HT1080 (cell line): ENCODE data around the gene SPSB4. TPM values are rescaled to one million over a fixed set of nuclear protein-coding genes. Genes with fewer than 3 reads are reported as not detected.

Experiments used
- DNase-seq: peaks from one replicate; pipeline ENCODE4 v3.0.0-alpha.2; 2015; ENCODE audit warnings: low read depth
- total RNA-seq: library from RNA; depleted of rRNA; stranded (reverse); fragments of >200 nt; shearing (Covaris generic); gene quantifications from 2 replicates; pipeline ENCODE4 v1.2.3, GENCODE V29; 2014

SPSB4 gene
- total RNA-seq, 1 experiment from 2014 or later, result not detected

DNA sequence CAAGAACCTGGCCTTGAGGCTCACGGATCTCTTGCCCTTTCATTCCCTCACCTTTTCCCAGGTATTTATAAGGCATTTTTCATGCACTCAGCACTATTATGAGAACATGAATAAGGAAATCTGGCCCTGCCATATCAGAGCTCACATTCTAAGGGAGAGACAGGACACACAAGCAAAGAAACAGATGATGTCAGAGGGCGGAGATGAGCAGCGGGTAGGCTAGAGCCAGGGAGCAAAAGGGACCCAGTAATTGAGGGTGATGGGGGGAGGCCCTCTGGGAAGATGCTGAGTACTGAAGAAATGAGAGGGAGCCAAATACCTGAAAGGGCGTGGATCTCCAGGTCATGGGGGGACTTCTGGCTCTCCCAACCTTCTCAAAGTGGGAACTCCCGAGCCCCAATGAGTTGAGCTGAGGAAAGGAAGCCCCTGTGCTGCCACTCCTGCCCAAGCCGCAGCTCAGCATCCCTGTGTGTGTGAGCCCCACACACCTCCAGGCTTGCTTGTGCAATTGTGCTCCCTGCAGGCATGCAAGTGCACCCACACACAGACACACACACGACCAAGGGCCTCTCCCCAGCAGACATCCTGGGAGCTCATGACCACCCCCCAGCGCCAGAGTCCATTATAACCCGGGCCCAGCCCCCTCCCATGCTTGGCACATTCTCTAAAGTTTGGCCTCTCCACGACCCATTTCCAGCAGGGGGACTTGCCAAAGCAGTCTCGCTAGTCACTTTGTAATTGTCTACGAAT lies 99.1 kb downstream of the SPSB4 start:
- no peak for DNase-seq

DNA sequence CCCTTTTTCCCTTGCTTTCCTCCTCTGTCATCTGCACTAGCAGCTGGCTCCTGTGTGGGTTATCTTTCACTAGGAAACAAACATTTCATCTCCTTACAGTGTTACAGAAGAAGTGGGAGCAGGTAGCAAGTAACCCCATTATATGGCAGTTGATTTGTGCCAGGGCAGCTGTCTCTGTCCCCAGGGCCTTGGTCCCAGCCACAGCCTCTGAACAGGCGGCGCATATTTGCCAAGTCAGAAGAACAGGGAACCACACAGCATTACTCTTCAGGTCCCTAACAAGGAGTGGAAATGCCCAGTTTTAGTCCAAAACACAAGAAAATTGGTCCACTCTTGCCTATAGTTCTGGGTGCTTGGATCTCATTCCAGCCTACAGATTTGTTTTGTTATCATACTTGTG lies 99.8 kb downstream of the SPSB4 start:
- DNase-seq, result no peak

DNA sequence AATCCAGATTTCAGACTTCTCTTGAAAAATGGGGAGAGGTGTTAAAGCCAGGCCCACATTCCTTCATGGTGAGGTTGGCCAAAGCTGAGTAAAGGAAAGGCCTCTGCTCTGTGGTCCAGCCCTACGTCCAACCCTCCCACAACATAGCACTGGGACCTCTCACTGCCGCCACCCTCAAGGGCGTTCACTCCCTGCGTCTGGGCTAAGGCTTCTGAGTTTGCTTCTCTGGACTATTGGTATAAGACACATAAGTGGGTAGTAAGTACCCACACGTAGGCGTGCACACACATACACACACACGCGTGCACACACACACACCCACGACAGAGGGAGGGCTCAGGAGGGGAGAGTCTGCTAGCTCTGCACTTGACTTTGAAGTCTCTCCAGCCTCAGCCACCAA lies 100.3 kb downstream of the SPSB4 start:
- no peak for DNase-seq

DNA sequence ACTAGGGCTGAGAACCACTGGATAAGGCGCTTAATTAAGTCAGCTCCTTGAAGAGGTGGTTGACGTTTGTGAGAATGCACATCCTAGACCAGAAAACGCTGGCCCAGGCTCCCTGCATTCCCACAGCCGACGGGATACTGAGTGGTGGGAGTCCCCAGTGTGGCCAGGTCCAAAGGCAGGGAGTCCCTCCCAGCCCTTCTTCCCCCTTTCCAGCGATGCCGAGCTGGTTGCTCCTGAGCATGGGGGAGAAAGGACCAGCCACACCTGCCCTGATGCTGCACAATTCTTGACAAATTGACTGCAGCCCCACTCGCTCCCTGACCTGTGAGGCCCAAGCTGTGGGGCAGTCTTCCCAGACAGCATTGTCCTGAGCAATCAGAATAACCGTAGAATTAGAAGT lies 101.0 kb downstream of the SPSB4 start:
- no peak for DNase-seq

DNA sequence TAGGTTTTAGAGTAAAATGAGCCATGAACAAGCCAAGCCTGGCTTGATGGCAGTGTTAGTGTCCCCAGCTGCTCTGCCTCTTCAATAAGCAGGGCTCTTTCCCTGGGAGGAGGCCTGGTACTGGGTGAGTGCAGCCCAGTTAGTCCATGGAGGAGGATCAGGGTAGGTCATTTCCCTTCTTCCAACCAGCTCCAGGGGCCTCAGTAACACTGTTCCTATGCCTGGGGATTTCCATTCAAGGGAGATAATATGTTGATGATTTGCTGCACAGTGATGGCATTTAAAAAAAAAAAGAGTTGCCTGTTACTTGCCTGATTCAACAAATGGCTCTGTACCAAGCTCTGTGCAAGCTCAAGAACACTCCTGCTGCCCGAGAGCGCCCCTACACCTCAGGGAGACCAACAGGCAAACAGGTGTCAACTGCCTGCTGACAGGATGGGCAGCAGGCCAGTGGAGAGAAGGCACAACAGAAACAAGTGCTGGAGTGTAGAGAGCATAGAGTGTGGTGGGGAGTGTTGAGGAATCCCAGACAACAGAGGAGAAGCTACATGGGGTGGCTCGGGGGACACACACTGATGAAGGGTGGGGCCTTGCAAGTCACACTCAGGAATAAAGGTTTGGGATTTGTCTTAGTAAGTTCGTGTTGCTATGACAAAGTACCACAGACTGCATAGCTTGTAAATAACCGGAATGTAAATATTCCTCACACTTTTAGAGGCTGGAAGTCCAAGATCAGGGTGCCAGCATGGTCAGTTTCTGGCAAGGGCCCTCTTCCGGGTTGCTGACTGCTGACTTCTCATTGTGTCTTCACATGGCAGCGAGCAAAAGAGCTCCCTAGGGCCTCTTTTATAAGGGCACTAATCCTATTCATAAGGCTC lies 101.9 kb downstream of the SPSB4 start:
- DNase-seq, result no peak

DNA sequence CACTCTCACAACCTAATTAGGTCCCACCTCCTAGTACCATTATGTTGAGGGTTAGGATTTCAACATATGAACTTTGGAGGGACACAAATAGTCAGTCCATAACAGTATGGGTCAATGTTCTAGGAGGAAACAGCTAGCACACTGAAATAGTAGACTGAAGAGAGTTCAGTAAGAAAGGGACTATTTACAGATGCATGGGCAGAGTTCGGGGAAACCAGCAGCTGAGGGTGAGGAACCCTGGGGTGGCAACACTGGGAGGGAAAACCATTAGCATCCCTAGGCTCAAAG lies 102.5 kb downstream of the SPSB4 start:
- DNase-seq, result no peak

DNA sequence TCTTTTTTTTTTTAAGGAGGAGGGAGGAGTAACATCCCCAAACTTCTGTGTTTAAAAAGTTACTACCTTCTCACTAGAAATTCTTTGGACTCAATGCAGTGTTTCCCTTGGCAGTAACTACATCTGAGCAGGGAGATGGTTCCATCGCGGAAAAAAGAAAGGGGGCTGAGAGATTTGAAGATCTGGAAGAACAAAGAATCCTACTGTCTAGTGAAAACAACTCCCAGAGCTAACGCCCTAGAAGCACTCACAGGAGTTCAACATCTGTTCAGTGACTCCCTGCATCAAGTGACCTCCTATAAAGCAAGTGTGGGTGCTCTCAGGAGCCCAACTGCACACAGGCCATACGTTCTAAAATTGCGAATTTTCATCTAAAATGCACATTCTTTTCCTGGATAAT lies 113.7 kb downstream of the SPSB4 start:
- no peak for DNase-seq

DNA sequence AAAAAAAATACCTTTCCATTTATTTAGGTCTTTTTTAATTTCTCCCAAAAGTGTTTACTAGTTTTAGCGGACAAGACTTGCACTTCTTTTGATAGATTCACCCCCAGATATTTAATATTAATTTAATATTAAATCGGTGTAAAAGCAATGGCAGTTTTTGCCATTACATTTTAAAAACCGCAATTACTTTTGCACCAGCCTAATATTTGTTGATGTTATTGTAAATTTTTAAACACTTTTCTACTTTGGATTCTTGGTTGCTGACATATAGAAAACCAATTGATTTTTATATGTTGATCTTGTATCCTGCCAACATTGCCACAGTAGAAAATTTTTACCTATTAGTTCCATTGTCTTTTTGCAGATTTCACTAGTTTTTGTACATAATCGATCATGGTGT lies 116.5 kb downstream of the SPSB4 start:
- no peak for DNase-seq

DNA sequence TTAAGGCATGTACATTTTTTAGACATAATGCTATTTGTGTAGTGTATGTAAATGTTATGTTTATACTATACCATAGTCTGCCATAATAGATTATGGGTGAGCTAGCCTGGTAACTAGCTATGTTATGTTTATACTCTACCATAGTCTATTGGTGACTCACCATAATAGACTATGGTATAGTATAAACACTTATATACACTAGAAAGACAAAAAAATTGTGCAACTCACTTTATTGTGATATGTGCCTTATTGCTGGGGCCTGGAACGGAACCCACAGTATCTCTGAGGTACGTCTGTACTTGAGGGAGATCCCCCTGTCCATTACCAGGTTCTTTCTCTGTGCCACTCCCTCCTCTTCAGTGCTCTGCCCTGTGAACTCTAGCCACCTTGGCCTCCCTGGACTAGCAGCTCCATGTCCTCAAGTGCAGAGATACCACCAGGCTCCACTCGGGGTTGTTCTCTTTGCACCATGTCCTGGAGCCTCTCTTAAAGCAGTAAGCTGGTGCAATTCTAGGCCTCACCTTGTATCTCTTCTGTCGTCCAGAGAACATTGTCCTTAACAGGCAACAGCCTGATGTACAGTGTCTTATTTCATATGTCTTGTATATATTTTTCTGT lies 119.6 kb downstream of the SPSB4 start:
- no peak for DNase-seq

DNA sequence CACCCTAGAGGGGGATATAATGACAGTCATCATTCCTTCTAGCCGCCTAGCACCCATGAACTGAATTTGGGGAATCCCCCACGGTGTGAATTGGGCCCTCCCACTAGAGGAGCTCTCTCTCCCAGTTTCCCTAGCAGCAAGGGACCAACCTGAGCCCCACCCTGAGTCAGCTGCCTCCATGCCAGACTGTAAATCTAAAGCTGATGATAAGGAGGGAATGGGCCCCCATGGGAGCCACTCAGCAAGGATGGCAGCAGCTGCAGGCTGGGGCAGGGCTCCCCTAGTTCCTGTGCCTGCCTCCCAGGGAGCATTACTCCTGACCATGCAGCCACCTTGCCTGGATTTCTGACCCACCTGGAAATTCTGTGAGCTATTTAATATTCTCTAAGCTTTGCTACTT lies 123.5 kb downstream of the SPSB4 start:
- no peak for DNase-seq

DNA sequence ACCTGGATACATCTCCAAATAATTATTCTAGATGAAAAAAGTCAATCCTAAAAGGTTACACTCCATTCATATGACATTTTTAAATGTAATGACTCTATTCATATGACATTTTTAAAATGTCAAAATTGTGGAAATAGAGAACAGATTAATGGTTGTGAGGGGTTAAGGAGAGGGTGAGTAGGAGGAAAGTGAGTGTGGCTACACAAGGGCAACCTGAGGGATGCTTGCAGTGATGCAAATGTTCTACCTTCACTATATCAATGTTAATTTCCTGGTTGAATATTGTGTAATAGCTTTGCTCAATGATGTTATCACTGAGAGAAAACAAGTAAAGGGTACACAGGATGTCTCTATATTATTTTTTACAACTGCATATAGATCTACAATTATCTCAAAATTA lies 125.6 kb downstream of the SPSB4 start:
- no peak for DNase-seq

DNA sequence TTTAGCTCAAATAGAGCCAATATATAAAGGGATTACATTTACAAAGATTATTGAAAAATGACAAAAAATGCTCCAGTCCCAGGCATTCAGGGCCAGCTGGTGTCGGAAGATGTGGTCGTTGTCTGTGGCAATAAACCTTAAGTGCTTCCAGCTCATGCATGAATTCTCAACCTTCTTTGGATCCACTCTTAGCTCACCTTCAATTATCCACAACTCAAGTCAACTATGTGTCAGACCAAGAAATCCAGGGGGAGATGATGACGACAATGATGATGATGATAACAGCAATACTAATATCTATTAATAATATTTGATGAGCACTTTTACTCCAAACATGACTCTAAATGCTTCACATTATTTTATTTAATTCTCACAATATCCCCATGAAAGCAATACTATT lies 126.9 kb downstream of the SPSB4 start:
- no peak for DNase-seq

DNA sequence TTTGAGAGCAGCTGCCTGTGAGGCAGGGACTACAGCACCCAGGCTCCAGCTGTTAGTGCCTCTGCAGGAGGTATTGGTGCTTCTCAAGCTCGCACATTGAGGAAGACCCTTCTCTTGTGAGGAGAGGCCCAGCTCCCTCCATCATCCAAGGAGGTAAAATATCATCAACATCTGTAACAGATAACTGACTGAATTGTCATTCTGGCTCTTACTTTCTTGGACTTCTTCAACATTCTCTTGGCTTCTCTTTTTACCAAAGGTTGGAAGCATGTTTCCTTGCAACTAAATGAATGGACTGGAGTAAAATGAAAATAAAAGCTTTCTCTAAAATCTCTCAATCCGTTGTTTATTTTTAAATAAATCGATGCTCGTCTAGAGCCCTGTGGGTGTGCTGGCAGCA lies 127.4 kb downstream of the SPSB4 start:
- no peak for DNase-seq

DNA sequence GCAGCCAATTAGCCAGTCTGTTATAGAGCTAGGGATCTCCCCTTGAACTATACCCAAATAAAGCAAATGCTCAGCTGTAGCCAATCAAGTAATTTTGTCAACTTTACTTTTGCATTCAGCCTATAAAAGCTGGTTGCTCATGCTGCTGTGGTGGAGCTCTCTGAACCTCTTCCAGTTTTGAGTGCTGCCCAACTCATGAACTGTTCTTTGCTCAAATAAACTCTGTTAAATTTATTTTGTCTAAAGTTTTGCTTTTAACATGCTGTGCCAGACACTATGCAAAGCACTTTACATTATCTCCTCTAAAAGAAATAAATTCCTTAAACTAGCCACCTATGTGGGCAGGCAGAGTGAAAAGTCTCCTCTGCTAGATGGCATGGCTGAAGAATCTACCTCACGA lies 128.8 kb downstream of the SPSB4 start:
- no peak for DNase-seq

DNA sequence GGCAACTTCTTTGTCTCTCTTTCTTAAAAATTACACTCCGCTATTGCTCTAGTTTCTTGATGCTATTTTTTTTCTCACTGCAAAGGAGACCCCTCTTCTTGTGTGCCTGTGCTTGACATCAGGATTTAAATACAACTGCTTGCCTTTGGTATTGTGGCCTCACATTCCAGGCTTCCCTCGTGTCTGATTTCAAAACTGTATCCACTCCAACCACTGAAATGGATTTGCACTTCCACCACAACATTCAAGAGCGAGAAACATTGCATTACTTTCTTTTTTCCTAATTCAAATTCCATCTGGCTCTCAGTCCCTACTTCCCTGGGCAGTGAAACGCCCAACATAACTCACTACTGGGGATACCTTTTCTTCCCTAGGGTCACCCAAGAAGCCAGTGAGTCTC lies 130.0 kb downstream of the SPSB4 start:
- DNase-seq, result no peak

DNA sequence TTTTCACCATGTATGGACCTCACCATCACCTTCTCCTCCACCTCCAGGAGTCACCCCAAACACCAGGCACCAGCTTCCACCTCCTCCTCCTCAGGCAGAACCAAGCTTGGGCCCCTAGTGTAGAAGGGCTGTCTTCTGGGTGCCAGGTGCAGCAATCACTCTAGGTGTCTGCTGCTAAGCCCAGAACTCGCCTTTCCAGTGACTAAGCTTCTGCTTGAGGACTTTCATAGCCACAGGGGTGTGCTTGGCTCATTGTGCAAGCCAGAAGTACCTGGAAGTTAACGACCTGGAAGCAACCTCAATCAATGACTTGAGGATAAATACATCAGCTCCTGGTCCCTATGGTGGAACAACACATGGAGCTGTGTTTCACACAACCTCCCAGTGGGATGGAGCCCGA lies 130.7 kb downstream of the SPSB4 start:
- no peak for DNase-seq

DNA sequence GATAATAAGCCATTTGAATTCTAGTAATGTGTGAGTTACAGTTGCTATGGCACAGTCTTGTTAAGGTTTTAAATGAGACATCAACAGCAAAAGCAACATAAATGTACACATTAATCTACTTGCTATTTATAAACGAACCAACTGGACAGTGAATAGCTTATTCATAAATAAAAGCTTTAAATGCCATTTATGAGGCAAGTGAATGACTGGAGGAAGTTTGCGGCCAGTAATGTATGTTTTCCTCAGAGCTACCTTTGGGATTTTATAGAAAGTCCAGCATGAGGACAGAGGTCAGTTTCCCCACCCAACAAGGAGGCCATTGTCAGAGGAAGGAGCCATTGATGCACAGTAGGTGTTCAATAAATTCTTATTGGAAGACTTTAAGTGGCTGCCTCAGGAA lies 132.5 kb downstream of the SPSB4 start:
- no peak for DNase-seq

DNA sequence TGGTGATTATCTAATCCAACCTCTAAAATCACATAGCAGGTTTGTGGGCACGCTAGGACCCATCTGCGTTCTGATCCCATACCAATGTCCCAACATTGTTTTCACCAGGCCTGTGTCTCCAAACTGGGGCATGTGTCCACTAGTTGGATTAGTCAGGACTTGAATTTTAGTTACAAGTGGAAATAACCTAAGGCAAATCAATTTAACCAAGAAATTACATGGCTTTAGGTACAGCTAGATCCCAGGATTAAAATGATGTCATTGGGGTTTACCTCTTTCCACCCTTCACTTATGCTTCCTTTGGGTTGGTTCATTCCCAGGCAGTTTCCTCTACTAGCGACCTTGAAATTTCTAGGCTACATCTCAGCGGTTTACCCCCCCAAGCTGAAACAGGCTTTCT lies 133.3 kb downstream of the SPSB4 start:
- no peak for DNase-seq

DNA sequence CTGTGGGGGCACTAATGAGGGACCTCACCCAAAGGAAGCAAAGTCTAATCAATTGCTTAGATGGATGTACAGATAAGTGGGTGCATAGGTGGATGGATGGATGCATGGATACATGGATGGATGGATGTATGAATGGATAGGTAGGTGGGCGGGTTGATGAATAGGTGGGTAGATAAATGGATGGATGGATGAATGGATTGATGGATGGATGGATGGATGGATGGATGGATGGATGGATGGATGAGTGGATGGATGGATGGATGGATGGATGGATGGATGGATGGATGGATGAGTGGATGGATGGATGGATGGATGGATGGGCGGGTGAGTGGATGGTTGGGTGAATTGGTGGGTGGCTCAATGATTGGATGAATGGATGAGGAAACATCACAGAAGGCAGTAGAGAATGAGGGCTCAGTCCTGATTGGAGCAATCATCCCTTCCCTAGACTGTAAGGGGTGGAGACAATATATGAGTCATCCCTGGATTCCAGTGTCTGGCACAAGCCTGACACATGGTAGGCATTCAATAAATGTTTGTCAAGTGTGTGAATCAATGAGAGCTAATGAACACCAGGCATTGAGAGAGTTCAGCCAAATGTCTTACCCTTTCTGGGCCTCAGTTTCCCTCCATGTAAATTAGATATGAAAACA lies 140.1 kb downstream of the SPSB4 start:
- peak; percentile 41 for DNase-seq

DNA sequence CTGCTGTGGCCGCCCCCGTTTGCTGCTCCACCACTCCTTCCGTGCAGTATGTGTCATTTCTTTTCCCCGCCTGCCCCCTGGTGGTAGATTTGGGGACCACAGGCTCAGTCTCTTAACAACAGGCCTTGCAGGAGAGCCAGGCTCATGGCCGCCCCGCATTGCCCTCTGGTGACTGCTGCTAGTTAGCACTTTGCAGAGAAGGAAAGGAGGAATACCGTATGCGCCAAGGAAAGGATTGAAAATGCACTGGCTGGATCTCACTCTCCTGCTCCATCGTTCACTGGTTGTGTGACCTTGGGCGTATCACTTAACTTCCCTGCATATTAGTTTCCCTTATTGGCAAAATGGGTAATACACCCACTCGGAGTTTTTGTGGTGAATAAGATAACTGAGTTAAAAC lies 141.2 kb downstream of the SPSB4 start:
- DNase-seq, result peak; percentile 96

DNA sequence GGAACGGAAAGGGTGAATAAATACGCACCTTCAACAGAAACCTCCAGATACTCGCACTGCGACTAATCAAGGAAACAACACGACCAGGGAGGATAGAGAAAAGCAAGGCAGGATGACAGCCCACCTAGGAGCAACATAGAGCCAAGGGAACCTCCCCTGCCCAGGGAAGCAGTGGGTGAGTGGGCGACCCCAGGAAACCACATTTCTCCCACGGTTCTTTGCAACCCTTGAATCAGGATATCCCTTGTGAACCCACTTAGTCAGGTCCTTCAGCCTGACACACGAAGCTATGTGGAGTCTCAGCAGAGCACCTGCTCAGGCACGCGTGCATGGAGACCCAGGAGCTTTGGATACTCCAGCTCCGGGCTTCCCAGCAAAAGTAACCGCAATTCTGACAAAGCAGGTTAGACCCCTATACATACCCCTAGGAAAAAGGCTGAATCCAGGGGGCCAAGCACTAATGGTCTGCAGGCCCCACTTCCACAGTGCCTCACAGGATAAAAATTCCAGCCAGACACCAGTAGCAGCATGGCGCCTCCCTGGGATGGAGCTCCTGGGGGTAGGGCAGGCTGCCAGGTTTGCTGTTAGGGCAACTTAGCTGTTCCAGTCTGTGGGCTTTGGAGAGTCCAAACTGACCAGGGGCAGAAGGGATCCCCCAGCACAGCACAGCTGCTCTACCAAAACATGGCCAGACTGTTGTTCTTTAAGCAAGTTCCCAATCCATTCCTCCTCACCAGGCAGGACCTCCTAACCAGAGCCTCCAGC lies 142.1 kb downstream of the SPSB4 start:
- no peak for DNase-seq
